Ovary (tissue), 3 donors: ENCODE data around the gene TRMU.

Source experiments
- CTCF ChIP-seq, 3 donors: fragments of 450-650 bp in 2 of 3; fragments of 200-600 bp in 1 of 3; IDR thresholded peaks; one replicate each; pipeline versions ENCODE4 v1.5.1 to v1.8.0; 2016 to 2022; ENCODE audit warnings: antibody characterized with exemption in 3 of 3, mild to moderate bottlenecking in 1 of 3
- POLR2A ChIP-seq: fragments of 450-650 bp; IDR thresholded peaks from one replicate; pipeline ENCODE4 v1.6.1; 2017; ENCODE audit warnings: antibody characterized with exemption, mild to moderate bottlenecking, moderate library complexity
- donor health status: DM: no; HTN: no; CAD: no.

GRCh38 chr22:46390105-46390651, 54.7 kb downstream of the TRMU start:
- TF ChIP-seq POLR2A (no peak), CTCF (IDR thresholded peaks at IDR 0.05) (no peak)
